Bronchial epithelial cell (primary cell): Measurements from ENCODE around the gene PIK3C2B. TPM values are rescaled to one million over a fixed set of nuclear protein-coding genes. Genes with fewer than 3 reads are reported as not detected.
"Not testable (repeated sequence)": the region's sequence is repeated elsewhere in the genome, so short reads cannot be mapped to it uniquely, and the experiment has no call there.

Source experiments
- DNase-seq: peaks from one replicate; pipeline ENCODE4 v3.0.0-alpha.2; 2010; ENCODE audit warnings: low read depth
- FAIRE-seq: peaks from 2 replicates; lab custom pipeline; 2011; peaks lifted over from hg19 to GRCh38; lab: Jason Lieb, UNC
- H3K27me3 ChIP-seq: 2 replicates; pipeline ENCODE4 v1.5.1; 2011; ENCODE audit warnings: low read length; ENCODE audit not compliant: control insufficient read depth, insufficient read depth
- H3K36me3 ChIP-seq: 2 replicates; pipeline ENCODE4 v1.5.1; 2011; ENCODE audit warnings: low read length; ENCODE audit not compliant: control insufficient read depth, insufficient read depth
- H3K4me3 ChIP-seq: 2 replicates; pipeline ENCODE4 v1.5.1; 2011; ENCODE audit warnings: mild to moderate bottlenecking, low read depth, low read length, control low read depth
- CTCF ChIP-seq: IDR thresholded peaks from 2 replicates; pipeline ENCODE4 v1.5.1; 2011; ENCODE audit warnings: mild to moderate bottlenecking, moderate library complexity, low read length, control low read depth, inconsistent platforms; ENCODE audit not compliant: insufficient read depth, severe bottlenecking
- total RNA-seq: library from RNA; depleted of rRNA; stranded (reverse); fragments of >200 nt; gene quantifications from 2 replicates; pipeline ENCODE4 v1.2.1, GENCODE V29; 2014

Gene PIK3C2B
- total RNA-seq, 1 donor from 2014 or later, result 2.1 TPM

- no peak for DNase-seq
- H3K4me3 ChIP-seq, result no peak overlapping the region
- TF ChIP-seq CTCF, result no peak
- no peaks in the 10 kb centered on the region for H3K27me3 ChIP-seq
- no peak for FAIRE-seq
- H3K36me3 ChIP-seq, result peaks cover 19% of the 10 kb centered on the region
Measured at GRCh38 chr1:204528677-204529076, 34.1 kb upstream of the PIK3C2B start.

- peaks cover 20% of the 10 kb centered on the region for H3K36me3 ChIP-seq
- no peak overlapping the region for H3K4me3 ChIP-seq
- TF ChIP-seq CTCF, result no peak
- DNase-seq (no peak), FAIRE-seq (no peak)
- no peaks in the 10 kb centered on the region for H3K27me3 ChIP-seq
Measured at GRCh38 chr1:204528241-204528640, 33.6 kb upstream of the PIK3C2B start.

- peak; percentile 92 for DNase-seq
- TF ChIP-seq CTCF, result no peak
- Histone ChIP-seq H3K27me3 (no peaks in the 10 kb centered on the region), H3K4me3 (no peak overlapping the region), H3K36me3 (peaks cover 18% of the 10 kb centered on the region)
- no peak for FAIRE-seq
Measured at GRCh38 chr1:204524986-204525385, 30.4 kb upstream of the PIK3C2B start.

GRCh38 chr1:204523605-204524215, 29.1 kb upstream of the PIK3C2B start:
- no peak for FAIRE-seq
- Histone ChIP-seq H3K36me3 (peaks cover 18% of the 10 kb centered on the region), H3K4me3 (no peak overlapping the region), H3K27me3 (no peaks in the 10 kb centered on the region)
- DNase-seq, result peak; percentile 75
- no peak for TF ChIP-seq CTCF

GRCh38 chr1:204521941-204522521, 27.4 kb upstream of the PIK3C2B start:
- peaks cover 20% of the 10 kb centered on the region for H3K36me3 ChIP-seq
- H3K4me3 ChIP-seq, DNase-seq, H3K27me3 ChIP-seq, FAIRE-seq: not testable (repeated sequence)

GRCh38 chr1:204520834-204521709, 26.5 kb upstream of the PIK3C2B start:
- no peak for FAIRE-seq

GRCh38 chr1:204517382-204517781, 22.8 kb upstream of the PIK3C2B start:
- not testable (repeated sequence) for H3K4me3 ChIP-seq, FAIRE-seq, H3K27me3 ChIP-seq, DNase-seq
- H3K36me3 ChIP-seq, result peaks cover 11% of the 10 kb centered on the region

More at GRCh38 chr1:204520834-204521709, 26.5 kb upstream of the PIK3C2B start:
- Histone ChIP-seq H3K36me3 (peaks cover 16% of the 10 kb centered on the region), H3K27me3 (no peaks in the 10 kb centered on the region), H3K4me3 (no peak overlapping the region)
- TF ChIP-seq CTCF, result no peak
- DNase-seq, result peak; percentile 44
